Lung (tissue), 12 donors: ENCODE data around the gene DNASE2B. TPM values are rescaled to one million over a fixed set of nuclear protein-coding genes. Genes with fewer than 3 reads are reported as not detected.

Source experiments
- ATAC-seq: fragments of 200-7000 bp; cut with Tn5 transposase; one replicate; pipeline ENCODE4 v1.9.1; 2020; ENCODE audit warnings: moderate number of reproducible peaks; ENCODE audit not compliant: insufficient read depth, low FRiP score
- DNase-seq, 3 donors: peaks; one replicate each; pipeline ENCODE4 v3.0.0-alpha.2; 2013 to 2017
- H3K27ac ChIP-seq, 2 donors: one replicate each; pipeline ENCODE4 v1.5.1; 2013; ENCODE audit warnings: mild to moderate bottlenecking in 2 of 2, moderate library complexity in 2 of 2, control low read depth in 1 of 2, inconsistent platforms in 1 of 2, low read depth in 1 of 2, low read length in 1 of 2
- H3K27me3 ChIP-seq, 3 donors: one replicate each; pipeline ENCODE4 v1.5.1; 2013; ENCODE audit warnings: low read length in 2 of 3; ENCODE audit not compliant: control insufficient read depth in 3 of 3, insufficient read depth in 3 of 3
- H3K36me3 ChIP-seq, 4 donors: one replicate each; pipeline ENCODE4 v1.5.1; 2013; ENCODE audit warnings: low read length in 4 of 4, mild to moderate bottlenecking in 1 of 4, moderate library complexity in 1 of 4; ENCODE audit not compliant: control insufficient read depth in 4 of 4, insufficient read depth in 4 of 4
- H3K4me1 ChIP-seq, 5 donors: one replicate each; pipeline ENCODE4 v1.5.1; 2013; ENCODE audit warnings: low read length in 5 of 5, mild to moderate bottlenecking in 2 of 5, moderate library complexity in 1 of 5; ENCODE audit not compliant: control insufficient read depth in 5 of 5, insufficient read depth in 5 of 5
- H3K4me3 ChIP-seq: one replicate; pipeline ENCODE4 v1.5.1; 2013; ENCODE audit warnings: mild to moderate bottlenecking, control low read depth, moderate library complexity
- H3K9ac ChIP-seq, 2 donors: one replicate each; pipeline ENCODE4 v1.5.1; 2013; ENCODE audit warnings: low read length in 2 of 2, control low read depth in 1 of 2; ENCODE audit not compliant: insufficient read depth in 1 of 2
- H3K9me3 ChIP-seq, 4 donors: one replicate each; pipeline ENCODE4 v1.5.1; 2013; ENCODE audit warnings: low read length in 3 of 4, mild to moderate bottlenecking in 1 of 4, moderate library complexity in 1 of 4; ENCODE audit not compliant: control insufficient read depth in 4 of 4, insufficient read depth in 3 of 4
- CTCF ChIP-seq: IDR thresholded peaks from 2 replicates; pipeline ENCODE4 v1.5.1; 2012; ENCODE audit warnings: mild to moderate bottlenecking; ENCODE audit errors: control extremely low read depth, extremely low read depth
- WGBS, 2 donors: extraction: QIAGEN DNeasy Blood & Tissue Kit; methylation state at CpG; one replicate each; pipeline ENCODE4 v1.1.7; 2013; 5-methylcytosine and 5-hydroxymethylcytosine counted together
- polyA plus RNA-seq, 2 donors: library from polyadenylated mRNA; stranded (reverse); fragments of 200-250 nt; gene quantifications; one replicate each; pipeline ENCODE4 v1.2.1, GENCODE V29; 2013
- total RNA-seq, 2 donors: library from RNA; depleted of rRNA in 1 of 2; stranded (reverse); fragments of >200 nt in 1 of 2; gene quantifications; one replicate each; pipeline ENCODE4 v1.2.1, GENCODE V29; 2014 to 2021
- donor health status: control.
- donor health status: control.
- donor health status: Bipolar disorder and iron deficiency.
- donor health status: healthy.
- donor health status: DM: yes; HTN: yes; CAD: no.

DNASE2B gene
- total and polyA plus RNA-seq, 4 donors = 0.29 to 4.9 (median 1.3) TPM; not detected in 1

- DNase-seq (no peak), ATAC-seq (no peak)
- Histone ChIP-seq H3K9ac (no peak overlapping the region), H3K4me1 (no peaks in the 10 kb centered on the region), H3K36me3 (no peaks in the 10 kb centered on the region), H3K9me3 (no peaks in the 10 kb centered on the region), H3K27ac (no peak overlapping the region), H3K27me3 (peaks cover 0 to 15% (median 0%) of the 10 kb centered on the region in 3 donors), H3K4me3 (no peak overlapping the region)
- 54 to 65% methylated on average over 3 of the region's 3 CpGs for WGBS, 2 donors
- no peak for TF ChIP-seq CTCF
Observed at GRCh38 chr1:84452436-84452835, 54.2 kb downstream of the DNASE2B start.

DNA sequence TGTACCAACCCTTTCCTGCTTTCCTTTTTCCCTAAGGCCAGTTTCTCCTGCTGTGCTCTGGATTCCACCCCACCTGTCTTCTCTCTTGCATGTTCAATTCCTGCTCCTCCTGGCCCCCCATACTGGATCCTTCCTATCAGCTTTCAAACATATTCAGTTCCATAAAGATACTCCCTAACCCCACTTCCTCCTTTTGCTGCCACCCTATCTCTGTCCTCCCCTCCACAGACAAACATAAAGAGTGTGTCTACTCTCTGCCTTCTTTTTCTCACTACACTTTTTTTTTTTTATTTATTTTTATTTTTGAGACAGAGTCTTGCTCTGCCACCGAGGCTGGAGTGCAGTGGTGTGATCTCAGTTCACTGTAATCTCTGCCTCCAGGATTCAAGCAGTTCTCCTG lies 63.8 kb downstream of the DNASE2B start:
- no peak for ATAC-seq
- no peak for TF ChIP-seq CTCF
- 84 to 91% methylated on average over 1 of the region's 1 CpG for WGBS, 2 donors
- no peak overlapping the region for H3K27ac ChIP-seq
- DNase-seq = no peak
- H3K9ac ChIP-seq = no peak overlapping the region
- peaks cover 0 to 19% (median 19%) of the 10 kb centered on the region in 3 donors for H3K27me3 ChIP-seq
- no peak overlapping the region for H3K4me3 ChIP-seq
- no peaks in the 10 kb centered on the region for H3K36me3 ChIP-seq
- H3K4me1 ChIP-seq = no peaks in the 10 kb centered on the region
- H3K9me3 ChIP-seq = no peaks in the 10 kb centered on the region

Other genes starting within 250 kb of the DNASE2B start
- gene SAMD13, start 96.8 kb upstream of the DNASE2B start, total RNA-seq = 1 to 10 TPM in 1 of 2 donors, under 1 TPM in 1; 0.89 to 3.4 TPM
- under 1 TPM; 0.30 to 0.41 TPM for gene SAMD13, start 96.8 kb upstream of the DNASE2B start, polyA plus RNA-seq
- gene RPF1, start 80.8 kb downstream of the DNASE2B start, total RNA-seq = 10 to 100 TPM; 22.2 to 47.2 TPM
- gene RPF1, start 80.8 kb downstream of the DNASE2B start, polyA plus RNA-seq = 10 to 100 TPM; 25.2 to 35.2 TPM
- gene SPATA1, start 107.9 kb downstream of the DNASE2B start, total RNA-seq = 1 to 10 TPM; 3.2 to 3.9 TPM
- gene SPATA1, start 107.9 kb downstream of the DNASE2B start, polyA plus RNA-seq = 1 to 10 TPM in 1 of 2 donors, under 1 TPM in 1; 0.71 to 1.7 TPM
- gene GNG5, start 108.1 kb downstream of the DNASE2B start, total RNA-seq = 100 to 1,000 TPM in 1 of 2 donors, 10 to 100 TPM in 1; 60.7 to 115 TPM
- gene GNG5, start 108.1 kb downstream of the DNASE2B start, polyA plus RNA-seq = 100 to 1,000 TPM; 207 to 263 TPM
- gene CTBS, start 176.0 kb downstream of the DNASE2B start, total RNA-seq = 10 to 100 TPM; 18.8 to 21.1 TPM
- 10 to 100 TPM in 1 of 2 donors, 1 to 10 TPM in 1; 7.7 to 22.6 TPM for gene CTBS, start 176.0 kb downstream of the DNASE2B start, polyA plus RNA-seq